Panc1 (cell line): ENCODE data around the gene RPRD1B. TPM values are rescaled to one million over a fixed set of nuclear protein-coding genes. Genes with fewer than 3 reads are reported as not detected.

Experiments used
- ATAC-seq: fragments of 200-7000 bp; cut with Tn5 transposase; 2 replicates; pipeline ENCODE4 v1.9.1; 2020; ENCODE audit warnings: mild to moderate bottlenecking, moderate library complexity
- BruUV-seq: library from RNA; stranded (reverse); fragments of 400-500 nt; replicated peaks from 2 replicates; lab custom pipeline; 2021; lab: Mats Ljungman, UMichigan
- CTCF ChIA-PET: fragments of 300-600 bp; sonication (Branson Sonifier 250); formaldehyde crosslinking; loops from one replicate; lab custom pipeline; 2022; ENCODE audit warnings: antibody characterized with exemption; lab: Charles Lee
- POLR2A ChIA-PET: fragments of 300-600 bp; sonication (Branson Sonifier 250); formaldehyde crosslinking; loops from one replicate; lab custom pipeline; 2022; ENCODE audit warnings: antibody characterized with exemption; lab: Charles Lee
- DNase-seq: peaks from one replicate; pipeline ENCODE4 v3.0.0-alpha.2; 2010; ENCODE audit warnings: low read depth, low spot score
- H3K27ac ChIP-seq: 2 replicates; pipeline ENCODE4 v1.5.1; 2011; ENCODE audit warnings: mild to moderate bottlenecking, low read length, inconsistent platforms
- H3K27me3 ChIP-seq: fragments of 200-500 bp; sonication (Bioruptor generic); 2 replicates; pipeline ENCODE4 v1.6.0; 2014; ENCODE audit warnings: low read length, inconsistent platforms; ENCODE audit not compliant: control insufficient read depth, insufficient read depth
- H3K36me3 ChIP-seq: fragments of 200-500 bp; sonication (Bioruptor generic); 2 replicates; pipeline ENCODE4 v1.5.1; 2014; ENCODE audit warnings: inconsistent platforms, mild to moderate bottlenecking, low read length, moderate library complexity; ENCODE audit not compliant: control insufficient read depth, insufficient read depth
- H3K4me1 ChIP-seq: 2 replicates; pipeline ENCODE4 v1.5.1; 2011; ENCODE audit warnings: inconsistent platforms, mild to moderate bottlenecking, low read length, moderate library complexity; ENCODE audit not compliant: control insufficient read depth, insufficient read depth
- H3K4me3 ChIP-seq, 2 experiments: 2 replicates each; pipeline ENCODE4 v1.5.1; 2011 to 2012; ENCODE audit warnings: low read depth in 2 of 2, low read length in 2 of 2, mild to moderate bottlenecking in 2 of 2, inconsistent platforms in 1 of 2, moderate library complexity in 1 of 2
- H3K9me3 ChIP-seq: fragments of 200-500 bp; sonication (Bioruptor generic); 2 replicates; pipeline ENCODE4 v1.5.1; 2014; ENCODE audit warnings: low read depth, mild to moderate bottlenecking, inconsistent platforms, low read length, moderate library complexity; ENCODE audit not compliant: control insufficient read depth, insufficient read depth
- POLR2AphosphoS5 ChIP-seq: IDR thresholded peaks from 2 replicates; pipeline ENCODE4 v1.6.1; 2012; ENCODE audit warnings: mild to moderate bottlenecking, low read depth, low read length, moderate library complexity
- SIN3A ChIP-seq: IDR thresholded peaks from 2 replicates; pipeline ENCODE4 v1.6.1; 2012; ENCODE audit warnings: low read depth, mild to moderate bottlenecking, low read length, moderate library complexity, borderline replicate concordance; ENCODE audit not compliant: insufficient read depth
- TCF7L2 ChIP-seq: IDR thresholded peaks from 2 replicates; pipeline ENCODE4 v1.6.1; 2011; ENCODE audit warnings: mild to moderate bottlenecking, low read depth, low read length, inconsistent platforms
- in situ Hi-C: cut with HindIII; loops from 2 replicates; pipeline ENCODE4 v1.10.0; 2016; ENCODE audit warnings: low sequenced_read_pairs, low pct_unique_long_range_greater_than_20kb
- intact Hi-C: fragments of 100-400 bp; cut with micrococcal nuclease; formaldehyde crosslinking; loops from one replicate; pipeline ENCODE4 v1.10.0; 2022; ENCODE audit not compliant: unreplicated experiment
- total RNA-seq: library from RNA; stranded (reverse); gene quantifications from one replicate; pipeline ENCODE4 v1.2.1, GENCODE V29; 2021; ENCODE audit not compliant: unreplicated experiment
- TF ChIP-seq, protein P1 (sequence below): fragments of 450-650 bp; IDR thresholded peaks from 2 replicates; pipeline ENCODE4 v1.5.1; 2017; ENCODE audit warnings: mild to moderate bottlenecking
- TF ChIP-seq, protein P2 (sequence below), 2 experiments: IDR thresholded peaks; 2 replicates each; pipeline ENCODE4 v1.6.1; 2011 to 2012; ENCODE audit warnings: low read depth in 2 of 2, control low read depth in 1 of 2, low read length in 1 of 2, mild to moderate bottlenecking in 1 of 2, moderate library complexity in 1 of 2; ENCODE audit not compliant: insufficient read depth in 1 of 2

RPRD1B gene
- total RNA-seq, 1 experiment from 2014 or later, result 33.6 TPM

DNA sequence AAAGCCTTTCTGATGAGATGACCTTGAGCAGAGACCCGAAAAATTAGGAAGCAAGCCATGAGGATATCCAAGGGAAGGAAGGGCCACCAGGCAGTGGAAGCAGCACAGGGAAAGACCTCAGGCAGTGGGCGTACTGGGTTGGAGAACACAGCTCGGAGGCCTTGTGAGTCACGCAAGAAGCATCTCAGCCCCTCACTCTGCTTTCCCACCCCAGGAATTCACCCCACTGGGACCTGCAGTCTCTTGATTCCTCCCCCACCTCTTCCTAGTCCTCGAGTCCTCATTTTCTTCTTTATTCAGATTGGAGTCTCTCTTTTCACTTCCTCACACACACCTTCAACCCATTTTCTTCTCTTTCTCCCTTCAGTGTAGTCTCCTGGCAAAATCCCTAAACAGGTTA lies 27.0 kb downstream of the RPRD1B start:
- H3K27ac ChIP-seq, result no peak overlapping the region
- H3K4me1 ChIP-seq, result peaks cover 6% of the 10 kb centered on the region; the same call in 1 of the 2 replicates
- ChIA-PET POLR2A (no interaction called here), CTCF (no interaction called here)
- no peaks in the 10 kb centered on the region for H3K9me3 ChIP-seq
- no TSS peak for BruUV-seq
- H3K36me3 ChIP-seq, result peaks cover 44% of the 10 kb centered on the region
- no peak for DNase-seq
- in situ Hi-C loops, result no loop called here
- TF ChIP-seq, protein P1, sequence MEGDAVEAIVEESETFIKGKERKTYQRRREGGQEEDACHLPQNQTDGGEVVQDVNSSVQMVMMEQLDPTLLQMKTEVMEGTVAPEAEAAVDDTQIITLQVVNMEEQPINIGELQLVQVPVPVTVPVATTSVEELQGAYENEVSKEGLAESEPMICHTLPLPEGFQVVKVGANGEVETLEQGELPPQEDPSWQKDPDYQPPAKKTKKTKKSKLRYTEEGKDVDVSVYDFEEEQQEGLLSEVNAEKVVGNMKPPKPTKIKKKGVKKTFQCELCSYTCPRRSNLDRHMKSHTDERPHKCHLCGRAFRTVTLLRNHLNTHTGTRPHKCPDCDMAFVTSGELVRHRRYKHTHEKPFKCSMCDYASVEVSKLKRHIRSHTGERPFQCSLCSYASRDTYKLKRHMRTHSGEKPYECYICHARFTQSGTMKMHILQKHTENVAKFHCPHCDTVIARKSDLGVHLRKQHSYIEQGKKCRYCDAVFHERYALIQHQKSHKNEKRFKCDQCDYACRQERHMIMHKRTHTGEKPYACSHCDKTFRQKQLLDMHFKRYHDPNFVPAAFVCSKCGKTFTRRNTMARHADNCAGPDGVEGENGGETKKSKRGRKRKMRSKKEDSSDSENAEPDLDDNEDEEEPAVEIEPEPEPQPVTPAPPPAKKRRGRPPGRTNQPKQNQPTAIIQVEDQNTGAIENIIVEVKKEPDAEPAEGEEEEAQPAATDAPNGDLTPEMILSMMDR, result no peak
- TF ChIP-seq TCF7L2, result no peak
- no peak for TF ChIP-seq SIN3A
- TF ChIP-seq, protein P2, sequence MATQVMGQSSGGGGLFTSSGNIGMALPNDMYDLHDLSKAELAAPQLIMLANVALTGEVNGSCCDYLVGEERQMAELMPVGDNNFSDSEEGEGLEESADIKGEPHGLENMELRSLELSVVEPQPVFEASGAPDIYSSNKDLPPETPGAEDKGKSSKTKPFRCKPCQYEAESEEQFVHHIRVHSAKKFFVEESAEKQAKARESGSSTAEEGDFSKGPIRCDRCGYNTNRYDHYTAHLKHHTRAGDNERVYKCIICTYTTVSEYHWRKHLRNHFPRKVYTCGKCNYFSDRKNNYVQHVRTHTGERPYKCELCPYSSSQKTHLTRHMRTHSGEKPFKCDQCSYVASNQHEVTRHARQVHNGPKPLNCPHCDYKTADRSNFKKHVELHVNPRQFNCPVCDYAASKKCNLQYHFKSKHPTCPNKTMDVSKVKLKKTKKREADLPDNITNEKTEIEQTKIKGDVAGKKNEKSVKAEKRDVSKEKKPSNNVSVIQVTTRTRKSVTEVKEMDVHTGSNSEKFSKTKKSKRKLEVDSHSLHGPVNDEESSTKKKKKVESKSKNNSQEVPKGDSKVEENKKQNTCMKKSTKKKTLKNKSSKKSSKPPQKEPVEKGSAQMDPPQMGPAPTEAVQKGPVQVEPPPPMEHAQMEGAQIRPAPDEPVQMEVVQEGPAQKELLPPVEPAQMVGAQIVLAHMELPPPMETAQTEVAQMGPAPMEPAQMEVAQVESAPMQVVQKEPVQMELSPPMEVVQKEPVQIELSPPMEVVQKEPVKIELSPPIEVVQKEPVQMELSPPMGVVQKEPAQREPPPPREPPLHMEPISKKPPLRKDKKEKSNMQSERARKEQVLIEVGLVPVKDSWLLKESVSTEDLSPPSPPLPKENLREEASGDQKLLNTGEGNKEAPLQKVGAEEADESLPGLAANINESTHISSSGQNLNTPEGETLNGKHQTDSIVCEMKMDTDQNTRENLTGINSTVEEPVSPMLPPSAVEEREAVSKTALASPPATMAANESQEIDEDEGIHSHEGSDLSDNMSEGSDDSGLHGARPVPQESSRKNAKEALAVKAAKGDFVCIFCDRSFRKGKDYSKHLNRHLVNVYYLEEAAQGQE (IDR thresholded peaks at IDR 0.05; ENCODE audit: insufficient read depth in 1 of 2, low read depth in 2 of 2, low read length in 1 of 2), result no peak
- TF ChIP-seq POLR2AphosphoS5, result no peak
- no peak for ATAC-seq
- H3K4me3 ChIP-seq, result no peak overlapping the region
- no peaks in the 10 kb centered on the region for H3K27me3 ChIP-seq
- intact Hi-C loops, result no loop called here

DNA sequence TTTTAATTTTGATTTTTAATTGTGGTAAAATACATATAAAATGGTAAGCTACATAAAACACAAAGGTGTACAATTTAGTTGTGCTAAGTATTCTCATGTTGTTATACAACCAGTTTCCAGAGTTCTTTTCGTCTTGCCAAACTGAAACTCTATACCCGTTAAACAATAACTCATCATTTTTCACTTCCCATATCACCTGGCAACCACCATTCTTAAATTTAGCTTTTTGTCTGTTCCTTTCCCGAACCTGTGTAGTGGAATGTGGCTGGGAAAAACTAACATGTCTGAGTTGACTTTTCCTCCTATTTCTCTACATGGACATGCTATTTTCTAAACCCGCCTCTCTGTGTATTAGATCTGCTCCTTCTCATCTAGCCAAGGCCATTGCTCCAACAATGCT lies 27.6 kb downstream of the RPRD1B start:
- ChIA-PET POLR2A (no interaction called here), CTCF (no interaction called here)
- BruUV-seq, result no TSS peak
- Histone ChIP-seq H3K4me3 (no peak overlapping the region), H3K4me1 (peaks cover 6% of the 10 kb centered on the region; the same call in 1 of the 2 replicates), H3K27ac (no peak overlapping the region), H3K27me3 (no peaks in the 10 kb centered on the region), H3K9me3 (no peaks in the 10 kb centered on the region), H3K36me3 (peaks cover 49% of the 10 kb centered on the region)
- TF ChIP-seq, protein P1, result no peak
- TF ChIP-seq POLR2AphosphoS5 (no peak), SIN3A (no peak), TCF7L2 (no peak)
- TF ChIP-seq, protein P2 (IDR thresholded peaks at IDR 0.05; ENCODE audit: insufficient read depth in 1 of 2, low read depth in 2 of 2, low read length in 1 of 2), result no peak
- DNase-seq (no peak), ATAC-seq (no peak)
- in situ Hi-C loops (no loop called here), intact Hi-C loops (no loop called here)
